Amniotic stem cell (primary cell): ENCODE data around the gene MBD3L2B.
"Not testable (repeated sequence)": the region's sequence is repeated elsewhere in the genome, so short reads cannot be mapped to it uniquely, and the experiment has no call there.

Experiments used
- DNase-seq: peaks from one replicate; lab custom pipeline; 2025; lab: John Stamatoyannopoulos, UW

Gene MBD3L2B

DNA sequence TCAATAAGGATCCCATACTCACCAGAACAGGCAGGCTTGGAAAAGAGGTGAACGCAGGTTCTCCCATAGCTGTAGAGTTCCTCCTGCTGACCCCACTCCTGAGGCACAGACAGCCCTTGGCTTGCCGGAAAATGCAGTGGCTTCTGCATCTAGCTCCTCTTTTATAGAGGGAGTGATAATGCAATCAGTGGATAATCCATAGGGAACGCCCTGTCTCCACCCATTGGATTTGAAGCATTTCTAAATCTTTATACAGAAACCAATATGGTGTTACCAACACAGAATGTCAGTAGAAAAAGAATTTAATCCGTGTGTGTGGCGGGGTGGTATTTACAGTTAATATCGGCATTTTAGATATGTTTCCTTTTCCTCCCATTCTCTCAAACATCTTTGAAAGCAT is at the start of gene MBD3L2B:
TSS of gene MBD3L2B (minus strand) at position 101 of the 400 bp plus-strand sequence. CDS start at position 67, 34 bp downstream.
- not testable (repeated sequence) for DNase-seq

DNA sequence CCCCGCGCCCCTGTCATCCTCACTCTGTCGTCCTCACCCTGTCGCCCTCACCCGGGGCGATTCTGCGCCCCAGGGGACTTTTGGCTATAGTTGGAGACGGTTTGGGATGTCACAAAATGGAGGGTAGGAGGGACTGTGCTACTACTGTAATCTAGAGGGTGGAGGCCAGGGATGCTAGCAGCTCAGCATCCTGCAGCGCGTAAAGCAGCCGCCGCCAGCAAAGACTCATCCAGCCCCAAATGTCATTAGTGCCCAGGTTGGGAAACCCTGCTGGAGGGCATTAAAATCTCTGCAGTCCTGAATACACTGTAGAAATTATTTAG is 48.6 kb upstream of the MBD3L2B start:
- DNase-seq = no peak

DNA sequence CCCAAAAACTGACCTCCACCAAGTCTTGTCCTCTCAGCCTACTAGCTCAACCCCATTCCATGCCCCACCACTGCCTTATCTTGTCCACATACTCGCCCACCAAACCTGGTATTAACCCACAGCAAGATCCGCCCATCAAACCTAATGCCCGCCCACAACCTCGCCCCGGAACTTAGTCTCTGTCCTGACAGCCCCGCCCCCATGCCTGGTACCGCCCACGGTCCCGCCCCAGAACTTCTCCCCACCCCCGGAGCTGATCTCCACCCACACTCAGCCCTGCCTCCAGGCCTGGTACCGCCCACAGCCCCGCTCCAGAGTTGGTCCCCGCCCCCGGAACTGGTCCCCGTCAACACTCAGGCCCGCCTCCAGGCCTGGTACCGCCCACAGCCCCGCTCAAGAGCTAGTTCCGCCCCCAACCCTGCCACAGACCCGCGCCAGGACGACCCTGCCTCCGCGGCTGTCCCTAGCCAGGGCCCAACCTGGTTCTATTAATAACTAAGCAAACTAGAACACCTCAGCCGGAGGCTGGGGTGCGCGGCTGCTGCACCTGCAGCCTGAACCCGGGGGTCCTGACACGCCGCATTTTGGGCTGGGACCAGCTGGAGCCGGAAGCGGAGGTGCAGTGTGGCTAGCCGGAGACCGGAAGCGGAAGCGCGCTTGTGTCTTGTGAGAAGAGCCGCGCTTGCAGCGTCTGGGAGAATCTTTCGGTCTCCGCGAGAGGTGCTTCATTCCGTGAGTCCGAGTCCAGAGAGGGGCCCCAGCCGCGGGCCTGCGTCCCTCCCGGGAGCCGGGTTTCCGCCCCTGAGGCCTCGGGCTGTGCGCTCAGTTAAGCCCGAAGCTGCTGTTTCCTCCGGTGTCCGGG is 48.0 kb upstream of the MBD3L2B start, which contains the start of gene ZNF557:
TSS of gene ZNF557 (plus strand) at position 662 of the 862 bp plus-strand sequence. CDS start 5,372 bp downstream, outside the sequence.
- DNase-seq = peak; percentile 96

DNA sequence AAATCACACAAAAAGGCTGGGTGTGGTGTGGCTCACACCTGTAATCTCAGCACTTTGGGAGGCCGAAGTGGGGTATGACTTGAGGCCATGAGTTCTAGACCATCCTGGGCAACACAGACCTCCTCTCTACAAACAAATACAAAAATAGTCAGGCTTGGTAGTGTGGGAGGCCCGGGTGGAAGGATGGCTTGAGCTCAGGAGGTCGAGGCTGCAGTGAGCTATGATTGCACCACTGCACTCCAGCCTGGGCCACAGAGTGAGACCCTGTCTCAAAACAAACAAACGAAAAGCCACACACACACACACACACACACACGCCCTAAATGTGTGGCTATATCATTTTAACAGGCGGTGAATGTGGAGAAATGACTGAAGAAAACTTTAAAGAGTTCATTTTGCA is 47.4 kb upstream of the MBD3L2B start:
- DNase-seq = no peak

DNA sequence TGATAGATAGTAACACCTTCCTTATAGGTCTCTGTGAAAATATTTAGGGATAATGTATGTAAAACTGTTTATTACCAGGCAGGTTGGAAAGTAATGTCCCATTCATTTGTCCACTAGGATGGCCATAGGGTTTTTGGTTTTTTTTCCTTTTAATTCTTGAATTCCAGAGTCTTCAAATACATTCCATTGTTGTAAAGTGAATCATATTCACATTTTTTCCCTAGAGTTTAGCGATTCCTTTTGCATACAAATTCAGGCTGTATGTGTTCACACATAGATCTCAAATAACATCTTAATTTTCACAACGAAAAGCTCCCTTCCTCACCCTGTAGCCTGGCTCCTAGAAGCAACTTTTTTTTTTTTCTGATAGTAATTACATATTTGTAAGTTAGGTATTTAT is 46.5 kb upstream of the MBD3L2B start:
- DNase-seq = no peak

DNA sequence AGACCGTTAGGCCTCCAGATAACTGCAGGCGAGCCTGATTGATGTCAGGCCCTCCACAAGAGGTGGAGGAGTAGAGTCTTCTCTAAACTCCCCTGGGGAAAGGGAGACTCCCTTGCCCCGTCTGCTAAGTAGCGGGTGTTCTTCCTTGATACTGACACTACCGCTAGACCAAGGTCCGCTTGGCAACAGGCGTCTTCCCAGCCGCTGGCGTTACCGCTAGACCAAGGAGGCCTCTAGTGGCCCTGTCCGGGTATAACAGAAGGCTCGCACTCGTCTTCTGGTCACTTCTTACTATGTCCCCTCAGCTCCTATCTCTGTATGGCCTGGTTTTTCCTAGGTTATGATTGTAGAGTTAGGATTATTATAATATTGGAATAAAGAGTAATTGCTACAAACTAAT is 45.9 kb upstream of the MBD3L2B start:
- DNase-seq = not testable (repeated sequence)

DNA sequence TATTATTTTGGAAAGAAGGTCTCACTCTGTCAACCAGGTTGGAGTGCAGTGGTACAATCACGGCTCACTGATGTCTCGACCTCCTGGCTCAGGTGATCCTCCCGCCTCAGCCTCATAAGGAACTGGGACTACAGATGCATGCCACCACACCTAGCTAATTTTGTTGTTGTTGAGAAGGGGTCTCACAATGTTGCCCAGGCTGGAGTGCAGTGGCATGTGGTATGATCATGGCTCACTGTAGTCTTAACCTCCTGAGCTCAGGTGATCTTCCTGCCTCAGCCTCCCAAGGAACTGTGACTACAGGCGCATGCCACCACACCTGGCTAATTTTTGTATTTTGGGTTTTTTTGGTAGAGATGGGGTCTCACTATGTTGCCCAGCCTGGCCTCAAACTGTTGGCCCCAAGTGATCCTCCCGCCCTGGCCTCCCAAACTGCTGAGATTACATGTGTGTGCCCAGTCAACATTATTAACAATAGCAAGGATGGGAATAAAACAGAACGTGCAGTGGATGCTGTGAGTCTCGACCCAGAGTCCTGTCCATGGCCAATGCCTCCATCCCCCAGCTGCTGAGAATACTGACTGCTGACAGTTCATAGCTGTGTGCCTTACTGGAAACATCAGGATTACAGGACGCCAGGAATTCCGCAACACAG is 42.7 kb upstream of the MBD3L2B start:
- DNase-seq = no peak

DNA sequence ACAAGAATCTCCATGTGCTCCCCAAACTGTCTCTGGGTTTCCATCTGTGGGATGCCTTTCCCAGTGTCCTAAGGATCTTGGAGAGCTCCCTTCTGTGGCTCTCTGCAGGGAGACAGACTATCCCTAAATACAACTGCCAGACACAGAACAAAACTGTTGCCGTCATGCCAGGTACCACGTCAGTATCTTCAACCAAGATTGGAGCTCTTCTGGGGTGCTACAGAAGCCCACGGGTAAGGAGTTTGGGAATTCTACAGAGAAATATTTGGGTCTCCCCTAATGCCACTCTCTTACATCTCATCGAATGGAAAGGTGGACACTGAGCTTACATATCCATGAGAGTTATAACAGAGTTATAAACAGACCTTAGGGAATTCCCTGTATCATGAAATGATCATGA is 42.1 kb upstream of the MBD3L2B start:
- DNase-seq = no peak

DNA sequence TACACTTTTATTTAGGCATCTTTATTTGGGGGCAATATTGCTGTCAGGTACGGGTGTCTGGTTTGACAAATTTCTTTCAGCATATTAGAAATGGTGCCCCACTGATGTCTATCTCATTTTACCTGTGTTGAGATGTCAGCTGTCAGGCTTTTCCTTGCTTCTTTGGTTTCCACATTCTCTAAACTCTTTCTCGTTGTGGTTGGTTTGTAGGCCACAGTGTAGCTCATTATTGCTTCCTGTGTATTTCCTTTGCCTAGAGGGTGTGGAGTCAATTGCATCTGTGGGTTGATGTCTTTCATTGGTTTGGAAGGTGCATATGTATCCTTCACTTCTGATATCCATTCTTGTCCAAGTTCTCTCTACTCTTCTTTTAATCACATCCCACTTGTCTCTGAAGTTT is 38.7 kb upstream of the MBD3L2B start:
- not testable (repeated sequence) for DNase-seq

DNA sequence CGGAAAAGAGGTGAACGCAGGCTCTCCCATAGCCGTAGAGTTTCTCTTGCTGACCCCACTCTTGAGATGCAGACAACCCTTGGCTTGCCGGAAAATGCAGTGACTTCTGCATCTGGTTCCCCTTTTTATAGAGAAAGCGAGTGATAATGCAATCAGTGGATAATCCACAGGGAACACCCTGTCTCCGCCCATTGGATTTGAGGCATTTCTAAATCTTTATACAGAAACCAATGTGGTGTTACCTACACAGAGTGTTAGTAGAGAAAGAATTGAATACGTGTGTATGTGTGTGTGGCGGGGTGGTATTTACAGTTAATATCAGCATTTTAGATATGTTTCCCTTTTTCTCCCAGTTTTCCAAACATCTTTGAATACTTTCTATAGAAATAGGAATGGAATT is 37.3 kb upstream of the MBD3L2B start, which contains the start of gene MBD3L3:
TSS of gene MBD3L3 (minus strand) at position 101 of the 400 bp plus-strand sequence. CDS start at position 30, 71 bp downstream.
- not testable (repeated sequence) for DNase-seq

DNA sequence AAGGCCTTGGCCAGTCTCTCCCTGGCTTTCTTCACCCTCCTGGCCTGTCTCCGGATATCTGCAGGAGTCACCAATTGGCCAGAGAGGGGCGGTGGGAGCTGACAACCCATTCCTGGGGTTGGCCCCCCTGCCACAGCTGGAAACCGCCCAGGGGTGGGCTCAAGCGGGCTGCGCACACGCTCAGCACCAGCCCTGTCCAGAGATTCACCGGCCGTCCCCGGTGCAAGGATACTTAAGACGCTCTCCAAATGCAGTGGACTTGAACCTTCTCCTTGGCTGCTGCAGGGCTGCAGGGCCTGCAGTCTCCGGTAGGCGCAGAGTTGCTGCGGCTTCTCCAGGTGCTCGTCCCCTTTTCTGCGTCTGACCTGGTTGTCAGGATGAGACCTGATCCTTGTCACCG is 35.1 kb upstream of the MBD3L2B start:
- DNase-seq = not testable (repeated sequence)

DNA sequence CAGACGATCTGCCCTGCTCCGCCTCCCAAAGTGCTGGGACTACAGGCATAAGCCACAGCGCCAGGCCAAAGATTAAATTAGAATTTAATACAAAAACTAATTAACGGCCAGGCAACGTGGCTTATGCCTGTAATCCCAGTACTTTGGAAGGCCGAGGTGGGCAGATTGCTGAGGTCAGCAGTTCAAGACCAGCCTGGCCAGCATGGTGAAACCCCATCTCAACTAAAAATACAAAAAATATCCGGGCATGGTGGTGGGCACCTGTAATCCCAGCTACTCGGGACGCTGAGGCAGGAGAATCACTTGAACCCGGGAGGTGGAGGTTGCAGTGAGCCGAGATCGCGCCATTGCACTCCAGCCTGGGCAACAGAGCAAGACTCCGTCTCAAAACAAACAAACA is 34.4 kb upstream of the MBD3L2B start:
- not testable (repeated sequence) for DNase-seq

DNA sequence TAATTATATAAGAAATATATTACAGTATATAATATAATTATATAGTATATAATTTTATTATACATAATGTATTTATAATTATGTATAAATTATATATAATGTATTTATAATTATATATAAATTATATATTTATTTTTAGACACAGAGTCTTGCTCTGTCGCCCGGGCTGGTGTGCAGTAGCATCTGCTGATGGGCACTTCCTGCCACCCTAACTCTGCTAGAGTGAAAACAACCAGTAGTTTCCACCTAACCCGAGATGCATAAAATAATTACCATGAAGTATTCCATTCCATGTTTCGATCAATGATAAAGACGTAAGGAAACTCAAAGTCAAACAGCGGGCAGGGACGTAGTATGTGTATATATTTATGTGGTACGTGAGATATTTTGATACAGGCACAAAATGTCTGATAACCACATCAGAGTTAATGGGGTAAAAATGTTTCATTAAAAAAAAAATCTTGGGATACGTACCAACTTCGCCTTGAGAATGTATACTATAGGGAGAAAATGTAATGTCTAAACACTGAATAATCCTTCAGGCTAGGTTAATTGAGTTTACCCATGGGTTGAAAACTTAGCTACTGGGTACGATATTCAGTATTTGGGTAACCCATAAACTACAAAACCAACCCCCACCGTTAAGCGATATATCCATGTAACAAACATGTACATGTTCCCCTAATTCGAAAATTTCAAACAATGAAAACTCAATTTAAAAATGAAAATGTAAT is 33.6 kb upstream of the MBD3L2B start:
- DNase-seq = not testable (repeated sequence)

DNA sequence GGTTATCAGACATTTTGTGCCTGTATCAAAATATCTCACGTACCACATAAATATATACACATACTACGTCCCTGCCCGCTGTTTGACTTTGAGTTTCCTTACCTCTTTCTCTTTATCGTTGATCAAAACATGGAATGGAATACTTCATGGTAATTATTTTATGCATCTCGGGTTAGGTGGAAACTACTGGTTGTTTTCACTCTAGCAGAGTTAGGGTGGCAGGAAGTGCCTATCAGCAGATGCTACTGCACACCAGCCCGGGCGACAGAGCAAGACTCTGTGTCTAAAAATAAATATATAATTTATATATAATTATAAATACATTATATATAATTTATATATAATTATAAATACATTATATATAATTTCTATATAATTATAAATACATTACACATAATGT is 31.7 kb upstream of the MBD3L2B start:
- not testable (repeated sequence) for DNase-seq

DNA sequence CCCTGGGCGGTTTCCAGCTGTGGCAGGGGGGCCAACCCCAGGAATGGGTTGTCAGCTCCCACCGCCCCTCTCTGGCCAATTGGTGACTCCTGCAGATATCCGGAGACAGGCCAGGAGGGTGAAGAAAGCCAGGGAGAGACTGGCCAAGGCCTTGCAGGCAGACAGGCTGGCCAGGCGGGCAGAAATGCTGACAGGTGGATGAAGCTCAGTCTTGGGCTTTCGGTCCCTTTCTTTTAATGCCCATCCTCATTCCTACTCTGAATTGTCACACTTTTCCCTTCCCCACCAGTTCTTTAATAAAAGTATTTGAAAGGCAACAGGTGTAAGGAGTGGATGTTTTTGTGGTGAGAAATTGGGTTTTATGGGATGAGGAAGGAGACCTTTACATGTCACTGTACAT is 30.2 kb upstream of the MBD3L2B start:
- not testable (repeated sequence) for DNase-seq

DNA sequence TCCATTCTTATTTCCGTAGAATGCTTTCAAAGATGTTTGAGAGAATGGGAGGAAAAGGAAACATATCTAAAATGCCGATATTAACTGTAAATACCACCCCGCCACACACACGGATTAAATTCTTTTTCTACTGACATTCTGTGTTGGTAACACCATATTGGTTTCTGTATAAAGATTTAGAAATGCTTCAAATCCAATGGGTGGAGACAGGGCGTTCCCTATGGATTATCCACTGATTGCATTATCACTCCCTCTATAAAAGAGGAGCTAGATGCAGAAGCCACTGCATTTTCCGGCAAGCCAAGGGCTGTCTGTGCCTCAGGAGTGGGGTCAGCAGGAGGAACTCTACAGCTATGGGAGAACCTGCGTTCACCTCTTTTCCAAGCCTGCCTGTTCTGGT is 27.8 kb upstream of the MBD3L2B start, which contains the start of gene MBD3L2:
TSS of gene MBD3L2 (plus strand) at position 301 of the 400 bp plus-strand sequence. CDS start at position 354, 53 bp downstream.
- DNase-seq = not testable (repeated sequence)

DNA sequence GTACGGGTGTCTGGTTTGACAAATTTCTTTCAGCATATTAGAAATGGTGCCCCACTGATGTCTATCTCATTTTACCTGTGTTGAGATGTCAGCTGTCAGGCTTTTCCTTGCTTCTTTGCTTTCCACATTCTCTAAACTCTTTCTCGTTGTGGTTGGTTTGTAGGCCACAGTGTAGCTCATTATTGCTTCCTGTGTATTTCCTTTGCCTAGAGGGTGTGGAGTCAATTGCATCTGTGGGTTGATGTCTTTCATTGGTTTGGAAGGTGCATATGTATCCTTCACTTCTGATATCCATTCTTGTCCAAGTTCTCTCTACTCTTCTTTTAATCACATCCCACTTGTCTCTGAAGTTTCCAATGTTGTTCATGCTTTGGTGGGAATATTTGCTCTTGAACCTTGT is 20.3 kb upstream of the MBD3L2B start:
- not testable (repeated sequence) for DNase-seq

DNA sequence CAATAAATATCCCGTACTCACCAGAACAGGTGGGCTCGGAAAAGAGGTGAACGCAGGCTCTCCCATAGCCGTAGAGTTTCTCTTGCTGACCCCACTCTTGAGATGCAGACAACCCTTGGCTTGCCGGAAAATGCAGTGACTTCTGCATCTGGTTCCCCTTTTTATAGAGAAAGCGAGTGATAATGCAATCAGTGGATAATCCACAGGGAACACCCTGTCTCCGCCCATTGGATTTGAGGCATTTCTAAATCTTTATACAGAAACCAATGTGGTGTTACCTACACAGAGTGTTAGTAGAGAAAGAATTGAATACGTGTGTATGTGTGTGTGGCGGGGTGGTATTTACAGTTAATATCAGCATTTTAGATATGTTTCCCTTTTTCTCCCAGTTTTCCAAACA is 18.8 kb upstream of the MBD3L2B start, which contains the start of gene MBD3L4:
TSS of gene MBD3L4 (minus strand) at position 101 of the 400 bp plus-strand sequence. CDS start at position 66, 35 bp downstream.
- DNase-seq = not testable (repeated sequence)

DNA sequence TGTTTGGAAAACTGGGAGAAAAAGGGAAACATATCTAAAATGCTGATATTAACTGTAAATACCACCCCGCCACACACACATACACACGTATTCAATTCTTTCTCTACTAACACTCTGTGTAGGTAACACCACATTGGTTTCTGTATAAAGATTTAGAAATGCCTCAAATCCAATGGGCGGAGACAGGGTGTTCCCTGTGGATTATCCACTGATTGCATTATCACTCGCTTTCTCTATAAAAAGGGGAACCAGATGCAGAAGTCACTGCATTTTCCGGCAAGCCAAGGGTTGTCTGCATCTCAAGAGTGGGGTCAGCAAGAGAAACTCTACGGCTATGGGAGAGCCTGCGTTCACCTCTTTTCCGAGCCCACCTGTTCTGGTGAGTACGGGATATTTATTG is 9.0 kb upstream of the MBD3L2B start, which contains the start of gene MBD3L5:
TSS of gene MBD3L5 (plus strand) at position 301 of the 400 bp plus-strand sequence. CDS start at position 335, 34 bp downstream.
- DNase-seq = not testable (repeated sequence)

DNA sequence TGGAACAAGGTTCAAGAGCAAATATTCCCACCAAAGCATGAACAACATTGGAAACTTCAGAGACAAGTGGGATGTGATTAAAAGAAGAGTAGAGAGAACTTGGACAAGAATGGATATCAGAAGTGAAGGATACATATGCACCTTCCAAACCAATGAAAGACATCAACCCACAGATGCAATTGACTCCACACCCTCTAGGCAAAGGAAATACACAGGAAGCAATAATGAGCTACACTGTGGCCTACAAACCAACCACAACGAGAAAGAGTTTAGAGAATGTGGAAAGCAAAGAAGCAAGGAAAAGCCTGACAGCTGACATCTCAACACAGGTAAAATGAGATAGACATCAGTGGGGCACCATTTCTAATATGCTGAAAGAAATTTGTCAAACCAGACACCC is 7.6 kb upstream of the MBD3L2B start:
- not testable (repeated sequence) for DNase-seq

DNA sequence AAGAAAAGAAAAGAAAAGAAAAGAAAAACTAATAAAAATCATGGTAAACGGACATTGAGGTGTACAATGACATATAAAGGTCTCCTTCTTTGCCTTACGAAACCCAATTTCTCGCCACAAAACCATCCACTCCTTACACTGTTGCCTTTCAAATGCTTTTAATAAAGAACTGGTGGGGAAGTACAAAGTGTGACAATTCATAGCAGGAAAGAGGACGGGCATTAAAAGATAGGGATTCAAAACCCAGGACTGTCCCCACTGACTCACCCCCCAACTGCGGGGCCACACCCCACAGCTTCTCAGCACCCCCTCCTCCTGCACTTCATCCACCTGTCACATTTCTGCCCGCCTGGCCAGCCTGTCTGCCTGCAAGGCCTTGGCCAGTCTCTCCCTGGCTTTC is 2.4 kb downstream of the MBD3L2B start:
- DNase-seq = no peak

DNA sequence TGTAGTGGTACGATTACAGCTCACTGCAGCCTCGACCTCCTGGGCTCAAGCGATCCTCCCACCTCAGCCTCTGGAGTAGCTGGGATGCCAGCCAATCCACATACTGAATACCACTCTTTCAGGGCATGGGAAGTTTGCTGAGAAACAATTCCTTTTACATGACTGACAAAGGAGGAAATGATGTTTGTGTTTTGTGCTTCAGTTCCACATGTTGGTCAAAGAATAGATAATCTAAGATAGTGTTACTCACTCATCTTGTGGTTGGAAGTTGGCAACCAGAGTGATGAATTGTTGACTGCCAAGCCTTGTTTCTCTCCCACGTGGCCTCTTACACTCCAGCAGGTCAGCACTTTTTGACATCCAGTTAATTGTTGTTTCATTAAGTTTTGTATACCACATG is 7.6 kb downstream of the MBD3L2B start:
- DNase-seq = no peak
